SK-N-SH (cell line): ENCODE data around the gene TMEM106A. TPM values are rescaled to one million over a fixed set of nuclear protein-coding genes. Genes with fewer than 3 reads are reported as not detected.

Source experiments
- CTCF ChIA-PET: fragments of 300-600, 350-600 bp; formaldehyde crosslinking; extraction: SDS; loops from one replicate; lab custom pipeline; 2021; lab: Yijun Ruan, JAX
- POLR2A ChIA-PET: fragments of 350-600 bp; sonication (Branson Sonifier 250); formaldehyde crosslinking; extraction: SDS; loops from one replicate; lab custom pipeline; 2020; ENCODE audit warnings: antibody characterized with exemption, inconsistent platforms; lab: Yijun Ruan, JAX
- DNase-seq: peaks from one replicate; pipeline ENCODE4 v3.0.0; 2012
- H2AFZ ChIP-seq: fragments of 200-600 bp; sonication (generic); 2 replicates; pipeline ENCODE4 v1.8.1; 2016; ENCODE audit warnings: antibody characterized with exemption, mild to moderate bottlenecking, low read depth
- H3F3A ChIP-seq: fragments of 200-600 bp; sonication (generic); replicated peaks from 2 replicates; pipeline ENCODE3; 2016; ENCODE audit warnings: antibody characterized with exemption, mild to moderate bottlenecking; ENCODE audit not compliant: insufficient read depth
- H3K27ac ChIP-seq, 2 experiments: fragments of 200-500 bp in 1 of 2; fragments of 200-600 bp in 1 of 2; sonication (Bioruptor generic) in 1 of 2; sonication (generic), shearing (Covaris generic) in 1 of 2; 2 replicates each; pipeline versions ENCODE4 v1.5.1 to v1.6.1; 2014 to 2016; ENCODE audit warnings: low read depth in 2 of 2, inconsistent platforms in 1 of 2, low read length in 1 of 2, mild to moderate bottlenecking in 1 of 2, mixed read lengths in 1 of 2
- H3K27me3 ChIP-seq: fragments of 200-600 bp; sonication (generic), shearing (Covaris generic); 2 replicates; pipeline ENCODE4 v1.6.1; 2016; ENCODE audit warnings: mixed run types; ENCODE audit not compliant: insufficient read depth
- H3K36me3 ChIP-seq, 2 experiments: fragments of 200-500 bp in 1 of 2; fragments of 200-600 bp in 1 of 2; sonication (Bioruptor generic) in 1 of 2; sonication (generic) in 1 of 2; replicated peaks in 1 of 2; 2 replicates each; pipeline versions ENCODE3 to v1.5.1; 2014 to 2016; ENCODE audit warnings: low read length in 1 of 2, mild to moderate bottlenecking in 1 of 2; ENCODE audit not compliant: insufficient read depth in 2 of 2, control insufficient read depth in 1 of 2
- H3K4me1 ChIP-seq, 2 experiments: fragments of 200-500 bp in 1 of 2; fragments of 200-600 bp in 1 of 2; sonication (Bioruptor generic) in 1 of 2; sonication (generic), shearing (Covaris generic) in 1 of 2; 2 replicates each; pipeline versions ENCODE4 v1.5.1 to v1.6.1; 2014 to 2016; ENCODE audit warnings: low read depth in 1 of 2, low read length in 1 of 2, mixed run types in 1 of 2; ENCODE audit not compliant: insufficient read depth in 2 of 2, control insufficient read depth in 1 of 2
- H3K4me2 ChIP-seq: fragments of 200-600 bp; sonication (generic), shearing (Covaris generic); 2 replicates; pipeline ENCODE4 v1.6.1; 2017; ENCODE audit warnings: mixed run types
- H3K4me3 ChIP-seq, 2 experiments: fragments of 200-500 bp in 1 of 2; fragments of 200-600 bp in 1 of 2; sonication (Bioruptor generic) in 1 of 2; sonication (generic), shearing (Covaris generic) in 1 of 2; 2 replicates each; pipeline versions ENCODE4 v1.5.1 to v1.8.1; 2014 to 2016; ENCODE audit warnings: low read depth in 2 of 2, inconsistent platforms in 1 of 2, low read length in 1 of 2, mild to moderate bottlenecking in 1 of 2, mixed read lengths in 1 of 2, moderate library complexity in 1 of 2
- H3K79me2 ChIP-seq: fragments of 200-600 bp; sonication (generic); 2 replicates; pipeline ENCODE4 v1.8.1; 2017; ENCODE audit warnings: mild to moderate bottlenecking; ENCODE audit not compliant: insufficient read depth
- H3K9ac ChIP-seq: fragments of 200-600 bp; sonication (generic); 2 replicates; pipeline ENCODE4 v1.6.1; 2017; ENCODE audit warnings: mixed run types
- H3K9me2 ChIP-seq: fragments of 200-600 bp; sonication (generic); 2 replicates; pipeline ENCODE4 v1.6.1; 2017; ENCODE audit warnings: mixed run types
- H3K9me3 ChIP-seq: fragments of 200-600 bp; sonication (generic); 2 replicates; pipeline ENCODE4 v1.6.1; 2017; ENCODE audit warnings: mixed run types, mild to moderate bottlenecking, moderate library complexity
- H4K20me1 ChIP-seq: fragments of 200-600 bp; sonication (generic); 2 replicates; pipeline ENCODE4 v1.6.1; 2017; ENCODE audit warnings: mild to moderate bottlenecking, mixed run types; ENCODE audit not compliant: insufficient read depth
- EP300 ChIP-seq, 2 experiments: IDR thresholded peaks; 2 replicates each; pipeline versions ENCODE4 v1.4.0 to v1.6.1; 2012; ENCODE audit warnings: borderline replicate concordance in 1 of 2, low read depth in 1 of 2, low read length in 1 of 2
- GATA2 ChIP-seq: sonication (generic); formaldehyde crosslinking; IDR thresholded peaks from 2 replicates; pipeline ENCODE4 v1.5.0; 2020; ENCODE audit warnings: mild to moderate bottlenecking, missing genetic modification reagents
- JUND ChIP-seq: IDR thresholded peaks from 2 replicates; pipeline ENCODE4 v1.4.0; 2012
- NFIC ChIP-seq: IDR thresholded peaks from 2 replicates; pipeline ENCODE4 v1.4.0; 2012; ENCODE audit warnings: borderline replicate concordance
- POLR2AphosphoS5 ChIP-seq: IDR thresholded peaks from 2 replicates; pipeline ENCODE4 v1.6.1; 2012; ENCODE audit warnings: low read depth, low read length
- RCOR1 ChIP-seq: fragments of 150-350 bp; IDR thresholded peaks from 2 replicates; pipeline ENCODE4 v1.6.1; 2017; ENCODE audit warnings: antibody characterized with exemption, low read length
- SIN3A ChIP-seq: IDR thresholded peaks from 2 replicates; pipeline ENCODE4 v1.6.1; 2012; ENCODE audit warnings: low read depth, mild to moderate bottlenecking, low read length, moderate library complexity, borderline replicate concordance
- TEAD4 ChIP-seq: IDR thresholded peaks from 2 replicates; pipeline ENCODE4 v1.4.0; 2012; ENCODE audit warnings: mild to moderate bottlenecking, borderline replicate concordance; ENCODE audit not compliant: insufficient read depth
- USF2 ChIP-seq: fragments of 150-350 bp; IDR thresholded peaks from 2 replicates; pipeline ENCODE4 v1.6.1; 2017; ENCODE audit warnings: antibody characterized with exemption, low read length, low read depth, borderline replicate concordance
- ZBTB33 ChIP-seq: IDR thresholded peaks from 2 replicates; pipeline ENCODE4 v1.4.0; 2012; ENCODE audit warnings: low read depth, borderline replicate concordance
- WGBS: methylation state at CpG from one replicate; pipeline ENCODE4 v1.1.6; 2017; ENCODE audit warnings: low lambda C conversion rate; 5-methylcytosine and 5-hydroxymethylcytosine counted together
- polyA plus RNA-seq, 3 experiments: library from polyadenylated mRNA; depleted of rRNA; stranded (reverse); fragments of >200 nt; gene quantifications; 2 replicates each; pipeline ENCODE4 v1.2.3, GENCODE V29; 2012
- TF ChIP-seq, protein P1 (sequence below): IDR thresholded peaks from 2 replicates; pipeline ENCODE4 v1.4.0; 2012; ENCODE audit warnings: low read depth, borderline replicate concordance
- TF ChIP-seq, protein P2 (sequence below): IDR thresholded peaks from 2 replicates; pipeline ENCODE4; 2012

The TMEM106A gene
- polyA plus RNA-seq, 1 of the 3 experiments (the other 2 are of a cell fraction) = 0.12 TPM

GRCh38 chr17:43220511-43221125 is 8.9 kb downstream of the TMEM106A start:
- H3K36me3 ChIP-seq = no peaks in the 10 kb centered on the region
- DNase-seq = no peak
- no peaks in the 10 kb centered on the region for H3K27me3 ChIP-seq
- no peaks in the 10 kb centered on the region for H4K20me1 ChIP-seq
- WGBS = 80% methylated on average over 8 of the region's 9 CpGs
- H3K9ac ChIP-seq = no peak overlapping the region
- H2AFZ ChIP-seq = no peak overlapping the region
- no peaks in the 10 kb centered on the region for H3F3A ChIP-seq
- no peaks in the 10 kb centered on the region for H3K4me1 ChIP-seq
- ChIA-PET POLR2A (interaction anchor here (0.9 kb wide), 1 partner anchor 51 kb away, joined by 3 read pairs; no protein-coding TSS in a partner anchor), CTCF (no interaction called here)
- no peak overlapping the region for H3K27ac ChIP-seq
- H3K9me2 ChIP-seq = no peaks in the 10 kb centered on the region
- no peak overlapping the region for H3K4me2 ChIP-seq
- no peak for TF ChIP-seq ZBTB33
- no peak for TF ChIP-seq RCOR1
- no peak for TF ChIP-seq GATA2 (CRISPR knock-in tag)
- no peak for TF ChIP-seq EP300 (IDR thresholded peaks at IDR 0.05; ENCODE audit: borderline replicate concordance in 1 of 2, low read depth in 1 of 2, low read length in 1 of 2)
- TF ChIP-seq POLR2AphosphoS5 = no peak
- TF ChIP-seq, protein P1, sequence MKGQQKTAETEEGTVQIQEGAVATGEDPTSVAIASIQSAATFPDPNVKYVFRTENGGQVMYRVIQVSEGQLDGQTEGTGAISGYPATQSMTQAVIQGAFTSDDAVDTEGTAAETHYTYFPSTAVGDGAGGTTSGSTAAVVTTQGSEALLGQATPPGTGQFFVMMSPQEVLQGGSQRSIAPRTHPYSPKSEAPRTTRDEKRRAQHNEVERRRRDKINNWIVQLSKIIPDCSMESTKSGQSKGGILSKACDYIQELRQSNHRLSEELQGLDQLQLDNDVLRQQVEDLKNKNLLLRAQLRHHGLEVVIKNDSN = no peak
- no peak for TF ChIP-seq TEAD4
- TF ChIP-seq, protein P2, sequence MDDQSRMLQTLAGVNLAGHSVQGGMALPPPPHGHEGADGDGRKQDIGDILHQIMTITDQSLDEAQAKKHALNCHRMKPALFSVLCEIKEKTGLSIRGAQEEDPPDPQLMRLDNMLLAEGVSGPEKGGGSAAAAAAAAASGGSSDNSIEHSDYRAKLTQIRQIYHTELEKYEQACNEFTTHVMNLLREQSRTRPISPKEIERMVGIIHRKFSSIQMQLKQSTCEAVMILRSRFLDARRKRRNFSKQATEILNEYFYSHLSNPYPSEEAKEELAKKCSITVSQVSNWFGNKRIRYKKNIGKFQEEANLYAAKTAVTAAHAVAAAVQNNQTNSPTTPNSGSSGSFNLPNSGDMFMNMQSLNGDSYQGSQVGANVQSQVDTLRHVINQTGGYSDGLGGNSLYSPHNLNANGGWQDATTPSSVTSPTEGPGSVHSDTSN = no peak
- TF ChIP-seq NFIC = no peak
- TF ChIP-seq JUND = no peak
- no peak for TF ChIP-seq SIN3A
- TF ChIP-seq USF2 = no peak
- no peaks in the 10 kb centered on the region for H3K9me3 ChIP-seq
- H3K4me3 ChIP-seq = no peak overlapping the region
- no peaks in the 10 kb centered on the region for H3K79me2 ChIP-seq
